Measurements from ENCODE around the gene GALNT12.

- TF ChIP-seq CTCF (IDR thresholded peaks at IDR 0.05) = no peak
- TF ChIP-seq POLR2A (IDR thresholded peaks at IDR 0.05) = no peak
These were observed 31.5 kb downstream of the GALNT12 start for GRCh38 chr9:98838868-98839565.

Measured in esophagus squamous epithelium (tissue), 4 donors.